HG03342 (cell line): ENCODE measurements around the gene LEF1.

Experiments used
- ATAC-seq: cut with Tn5 transposase; IDR thresholded peaks from one replicate; pipeline ENCODE4 v1.9.1; 2021; ENCODE audit warnings: mild to moderate bottlenecking, moderate library complexity; ENCODE audit not compliant: unreplicated experiment

The LEF1 gene

DNA sequence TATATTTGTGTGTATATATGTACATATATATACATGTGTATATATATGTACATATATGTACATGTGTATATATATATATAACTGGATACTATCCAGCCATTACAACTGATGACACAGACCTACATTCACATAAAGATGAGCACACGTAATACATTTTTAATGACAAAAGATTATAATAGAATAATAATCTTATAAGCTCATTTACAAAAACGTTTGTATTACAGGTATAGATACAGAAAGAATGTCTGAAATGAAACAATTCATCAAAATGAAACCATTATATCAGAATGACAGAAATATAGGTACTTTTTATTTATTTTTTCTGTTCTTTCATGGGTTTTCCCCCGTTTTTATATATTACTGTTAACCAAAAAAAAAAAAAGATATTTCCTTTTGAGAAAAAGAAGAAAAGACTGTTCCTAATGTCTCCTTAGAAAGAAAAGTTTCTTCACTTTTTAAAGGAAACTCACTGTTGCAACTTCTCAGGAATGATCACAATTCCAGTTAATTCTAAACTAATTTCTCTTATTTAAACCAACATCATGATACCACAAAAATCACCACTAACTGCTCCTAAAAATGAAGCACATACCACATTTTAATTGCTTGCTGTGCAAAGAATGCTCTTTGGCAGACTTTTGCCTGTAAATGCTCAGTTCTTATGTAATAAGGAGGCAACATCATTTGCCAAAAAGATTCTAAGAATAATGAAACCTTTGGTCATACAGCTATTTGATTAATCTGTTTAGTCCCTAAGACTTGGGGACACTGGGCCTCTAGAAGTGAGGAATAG lies 18.9 kb downstream of the LEF1 start:
- no peak for ATAC-seq

DNA sequence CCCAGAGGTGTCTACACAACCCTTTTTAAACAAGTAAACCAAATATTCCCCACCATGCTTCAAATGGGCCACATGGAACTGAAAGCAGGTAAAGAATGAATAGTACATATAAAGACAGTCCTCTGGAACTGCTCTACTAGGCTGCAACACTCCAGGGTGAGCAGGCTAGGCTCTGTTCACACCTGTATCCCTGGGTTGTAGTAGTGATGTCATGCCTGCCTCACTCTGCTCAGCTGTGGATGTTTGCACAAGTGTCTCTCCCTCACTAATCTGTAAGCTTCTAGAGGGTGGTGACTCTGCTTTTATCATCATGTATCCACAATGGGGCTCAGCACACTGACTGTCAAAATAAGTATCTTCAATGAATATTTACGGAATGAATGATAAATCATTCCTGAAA lies 20.4 kb downstream of the LEF1 start:
- ATAC-seq: no peak

DNA sequence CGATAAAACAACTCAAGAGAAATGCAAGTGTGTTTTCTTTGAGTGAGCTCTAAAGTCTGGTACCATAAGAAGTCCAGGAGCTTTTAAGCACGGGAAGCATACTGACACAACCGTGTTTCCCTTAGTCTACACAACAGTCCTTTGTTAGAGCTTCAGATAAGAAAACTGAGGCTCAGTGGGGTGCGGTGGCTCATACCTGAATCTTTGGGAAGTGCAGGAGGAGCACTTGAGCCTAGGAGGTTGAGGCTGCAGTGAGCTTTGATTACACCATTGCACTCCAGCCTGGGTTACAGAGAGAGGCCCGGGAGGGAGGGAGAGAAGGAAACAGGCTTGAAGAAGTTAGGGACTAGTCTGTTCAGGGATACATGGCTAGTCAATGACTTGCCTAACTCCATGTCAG lies 21.9 kb downstream of the LEF1 start:
- ATAC-seq: no peak

DNA sequence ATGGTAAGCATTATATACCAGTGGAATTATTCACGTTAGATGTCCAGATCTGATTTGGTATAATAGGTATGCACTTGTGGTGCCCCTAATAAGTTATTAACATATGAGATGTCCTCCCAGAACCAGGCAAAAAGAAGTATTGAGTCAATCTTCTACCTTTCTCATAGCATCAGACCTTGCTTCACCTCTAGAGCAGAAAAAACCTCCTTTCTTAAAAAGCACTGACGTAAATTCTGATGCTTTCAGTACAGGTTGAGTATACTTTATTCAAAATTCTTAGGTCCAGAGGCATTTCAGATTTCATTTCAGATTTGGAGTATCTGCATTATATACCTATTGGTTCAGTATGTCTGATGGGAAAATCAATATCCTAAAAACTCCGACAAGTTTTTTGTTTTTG lies 22.4 kb downstream of the LEF1 start:
- ATAC-seq: no peak

DNA sequence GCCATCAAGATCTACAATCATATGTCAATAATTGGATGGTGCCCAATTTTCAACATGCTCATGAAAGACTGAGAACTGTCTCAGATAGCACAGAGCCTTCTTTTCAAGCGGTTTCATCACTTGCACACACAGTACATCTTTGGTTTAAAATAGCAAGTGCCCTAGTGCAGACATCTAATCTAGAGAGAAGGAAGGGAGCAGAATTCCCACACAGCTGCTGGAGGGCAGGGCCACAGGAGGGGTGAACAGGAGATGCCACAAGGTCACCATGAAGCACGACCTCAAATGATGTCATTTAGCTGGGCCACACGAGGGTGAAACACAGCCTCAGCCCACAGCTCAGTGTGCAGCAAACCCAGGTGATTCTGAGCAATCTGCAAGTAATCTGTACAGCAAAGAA lies 24.3 kb downstream of the LEF1 start:
- no peak for ATAC-seq

DNA sequence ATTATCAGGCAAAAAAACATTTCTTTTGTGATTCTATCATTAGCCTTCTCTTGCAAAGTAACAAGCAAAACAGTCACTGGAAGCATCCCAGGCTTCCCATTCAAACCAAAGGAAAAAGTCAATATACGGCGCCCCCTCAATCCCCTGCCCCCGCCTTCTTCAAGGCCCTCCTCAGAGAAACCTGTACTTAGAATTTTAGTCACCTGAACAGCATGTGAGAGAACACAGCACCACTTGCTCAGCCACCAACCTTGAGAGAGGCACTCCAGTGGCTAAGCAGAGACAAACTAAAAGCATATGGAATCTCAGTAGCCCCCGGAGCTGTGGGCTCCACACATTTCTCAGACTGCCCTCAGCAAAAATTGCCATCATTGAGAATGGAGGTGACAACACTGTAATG lies 25.2 kb downstream of the LEF1 start:
- ATAC-seq: no peak

DNA sequence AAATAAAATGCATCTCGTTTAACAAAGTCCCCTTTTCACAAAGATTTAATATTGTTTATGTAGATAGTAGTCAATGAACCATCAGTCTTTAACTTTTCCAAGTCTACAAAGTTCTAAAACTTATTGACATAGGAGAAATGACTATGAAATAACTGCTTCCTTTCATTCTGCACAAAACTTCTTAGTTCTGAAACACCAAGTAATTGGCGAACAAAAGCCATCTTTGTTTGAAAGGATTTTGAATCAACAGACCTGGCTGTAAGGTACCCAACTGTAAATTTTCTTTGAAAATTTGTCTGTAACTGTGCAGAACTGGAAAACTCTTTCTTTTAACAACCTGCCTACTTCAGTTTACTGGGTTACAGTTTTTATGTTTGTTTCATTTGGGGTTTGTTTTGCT lies 25.9 kb downstream of the LEF1 start:
- ATAC-seq: no peak

DNA sequence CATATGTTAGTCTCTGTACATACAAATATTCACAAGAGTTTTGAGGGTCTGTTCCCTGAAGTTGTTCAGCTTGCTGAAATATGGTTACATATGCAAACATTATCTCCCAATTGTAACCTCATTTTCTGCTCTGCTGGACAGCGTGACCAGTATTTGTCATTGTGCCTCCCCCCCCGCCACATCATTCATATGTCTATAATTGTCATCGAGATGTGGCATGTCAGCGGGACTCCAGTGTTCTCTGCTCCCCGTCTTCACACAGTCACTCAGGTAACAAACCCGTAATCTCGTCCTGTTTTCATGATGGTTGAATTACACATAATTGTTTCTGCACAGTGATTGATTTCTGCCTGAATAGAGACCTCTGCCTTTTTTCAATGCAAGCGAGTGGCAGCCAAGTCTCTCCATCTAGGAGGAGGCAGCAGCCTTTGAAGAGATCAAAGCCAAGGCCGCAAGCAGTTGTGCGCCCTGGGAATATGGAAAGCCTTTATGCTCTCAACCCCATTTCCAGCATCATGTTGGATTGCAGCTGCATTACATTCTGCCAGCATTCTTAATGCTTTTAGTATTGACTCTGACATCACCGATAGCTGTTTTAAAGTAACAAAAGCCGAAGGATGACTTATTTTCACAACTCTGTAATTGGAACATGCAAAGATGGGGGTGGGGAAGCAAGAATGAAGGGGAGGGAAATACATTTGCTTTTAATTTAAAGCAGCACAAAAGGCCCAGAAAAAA lies 27.4 kb downstream of the LEF1 start:
- no peak for ATAC-seq

DNA sequence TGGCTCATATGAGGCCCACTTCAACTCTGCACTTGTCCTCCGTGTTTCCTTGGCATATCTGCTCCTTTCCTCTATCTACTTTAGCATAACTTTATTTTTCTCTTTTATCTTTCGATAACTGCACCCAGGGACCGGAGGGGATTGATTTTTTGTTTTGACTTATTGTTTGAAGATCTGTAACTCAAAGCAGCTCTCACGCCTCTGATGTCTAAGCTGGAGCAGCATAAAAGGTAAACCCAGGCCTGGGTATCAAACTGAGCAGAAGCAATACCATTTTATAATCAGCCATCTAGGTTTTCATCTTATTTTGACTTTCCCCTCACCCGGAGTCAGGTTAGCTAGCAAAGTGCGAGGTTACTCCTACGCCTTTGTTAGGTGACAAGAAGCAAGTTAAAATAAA lies 28.4 kb downstream of the LEF1 start:
- ATAC-seq: no peak

DNA sequence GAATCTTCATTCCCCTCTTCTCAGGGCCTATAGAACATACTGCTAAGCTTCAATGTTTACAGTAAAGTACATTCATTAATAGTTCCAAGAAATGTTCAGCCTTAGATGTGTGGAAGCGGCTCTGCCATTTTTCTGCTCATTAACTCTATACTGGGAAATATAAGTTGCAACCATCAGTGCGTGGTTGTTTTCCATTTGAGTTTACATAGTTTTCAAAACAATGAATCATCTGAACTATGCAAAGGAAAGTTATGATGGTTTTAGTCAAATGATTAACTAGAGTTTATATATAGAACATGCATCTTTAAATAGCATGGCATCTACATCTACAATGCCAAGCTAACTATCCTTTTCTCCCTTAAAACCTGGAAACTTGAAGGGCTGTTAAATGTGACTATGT lies 29.6 kb downstream of the LEF1 start:
- peak; percentile 65 for ATAC-seq

DNA sequence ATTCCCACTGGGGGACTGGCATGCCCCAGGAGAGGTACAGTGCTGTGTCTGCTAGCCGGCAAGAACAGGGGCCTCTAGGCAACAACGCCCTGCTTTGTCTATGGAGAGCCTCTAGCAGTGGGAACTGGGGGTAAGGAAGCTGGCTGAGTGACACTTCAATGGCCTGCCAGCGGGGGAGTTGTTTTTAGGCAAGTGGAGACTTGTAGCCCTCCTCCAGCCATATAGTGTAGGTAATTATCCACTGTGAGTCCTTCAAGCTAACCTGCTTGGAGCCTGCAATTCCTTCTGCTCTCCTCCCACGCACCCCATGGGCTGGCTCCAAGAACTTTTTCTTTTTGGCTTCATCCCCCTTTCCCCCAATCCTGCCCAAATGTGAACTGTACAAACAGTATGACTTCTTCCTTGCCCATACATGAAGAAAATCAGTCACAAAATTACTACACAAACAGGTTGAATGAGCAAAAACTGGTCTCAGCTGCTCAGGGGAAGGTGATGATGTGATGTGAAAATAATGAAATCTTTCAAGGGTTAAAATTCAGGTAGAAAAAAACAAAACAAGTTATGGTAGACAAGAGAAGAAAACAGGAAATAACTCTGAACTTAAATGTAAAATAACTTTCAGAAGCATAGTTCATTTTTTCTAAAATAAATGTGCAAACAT lies 33.1 kb downstream of the LEF1 start:
- ATAC-seq: no peak

DNA sequence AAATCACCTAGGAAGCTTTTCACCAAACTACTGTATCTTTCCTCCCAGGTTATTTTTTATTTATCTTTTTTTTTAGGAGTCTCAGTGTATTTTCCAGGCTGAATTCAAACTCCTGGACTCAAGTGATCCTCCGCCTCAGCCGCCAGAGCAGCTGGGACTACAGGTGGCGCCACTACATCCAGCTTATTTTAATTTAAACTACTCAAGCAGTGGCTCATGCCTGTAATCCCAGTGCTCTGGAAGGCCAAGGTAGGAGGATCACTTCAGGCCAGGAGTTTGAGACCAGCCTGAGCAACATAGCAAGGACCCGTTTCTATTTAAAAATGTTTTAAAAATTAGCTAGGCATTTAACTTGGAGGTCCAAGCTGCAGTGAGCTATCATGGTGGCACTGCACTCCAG lies 37.8 kb downstream of the LEF1 start:
- ATAC-seq: no peak

DNA sequence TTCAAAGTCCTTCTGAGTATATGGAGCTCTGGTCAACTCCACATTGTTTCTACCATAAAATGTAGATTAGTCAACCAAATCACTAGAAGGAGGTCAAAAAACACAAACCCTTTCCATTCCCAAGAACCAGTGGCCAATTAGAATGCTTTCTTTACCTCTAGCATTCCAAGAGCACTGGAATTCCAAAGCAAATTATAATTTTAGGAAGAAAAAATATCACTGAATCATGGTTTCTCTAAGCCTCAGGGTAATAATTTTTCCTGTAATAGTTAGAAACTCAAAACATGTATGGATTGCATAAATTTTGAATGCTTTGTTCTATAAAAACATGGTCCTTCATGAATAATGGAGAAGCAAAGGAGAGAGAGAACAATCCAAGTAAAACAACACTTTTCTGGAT lies 39.5 kb downstream of the LEF1 start:
- ATAC-seq: no peak

DNA sequence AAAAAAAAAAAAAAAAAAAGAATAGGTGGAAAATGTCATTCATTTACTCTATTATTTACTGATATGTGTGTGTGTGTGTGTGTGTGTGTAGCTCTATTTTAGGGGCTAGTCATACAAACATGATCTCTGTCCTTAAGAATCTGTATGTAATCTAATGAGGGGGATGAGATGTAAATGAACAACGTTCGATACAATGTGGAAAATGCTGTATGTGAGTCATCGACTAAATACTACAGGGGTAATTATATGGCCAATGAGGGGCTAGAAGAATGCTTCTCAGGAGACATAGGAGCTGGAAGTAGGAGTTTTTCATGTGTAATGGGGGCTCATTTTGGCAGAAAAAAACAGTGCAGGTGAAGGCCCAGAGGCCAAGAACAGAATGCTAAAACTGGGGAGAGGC lies 41.9 kb downstream of the LEF1 start:
- no peak for ATAC-seq

DNA sequence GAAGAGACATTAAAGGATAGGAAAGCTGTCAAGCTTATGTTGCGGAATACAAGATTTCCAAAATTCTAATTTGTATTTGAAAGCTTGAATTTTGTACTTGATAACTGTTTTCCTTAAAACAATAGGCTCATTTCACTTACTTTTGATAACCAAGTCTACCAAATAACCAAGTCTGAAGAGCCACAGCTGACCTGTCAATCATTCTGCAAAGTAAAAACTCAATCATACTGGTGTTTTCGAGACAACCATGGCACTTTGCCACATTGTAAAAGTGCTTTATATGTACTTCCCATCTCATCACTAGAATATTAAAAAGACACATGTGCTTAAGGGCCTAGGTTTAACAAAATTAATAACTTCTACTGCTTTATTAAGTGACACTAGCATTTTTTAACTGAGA lies 47.9 kb downstream of the LEF1 start:
- no peak for ATAC-seq

DNA sequence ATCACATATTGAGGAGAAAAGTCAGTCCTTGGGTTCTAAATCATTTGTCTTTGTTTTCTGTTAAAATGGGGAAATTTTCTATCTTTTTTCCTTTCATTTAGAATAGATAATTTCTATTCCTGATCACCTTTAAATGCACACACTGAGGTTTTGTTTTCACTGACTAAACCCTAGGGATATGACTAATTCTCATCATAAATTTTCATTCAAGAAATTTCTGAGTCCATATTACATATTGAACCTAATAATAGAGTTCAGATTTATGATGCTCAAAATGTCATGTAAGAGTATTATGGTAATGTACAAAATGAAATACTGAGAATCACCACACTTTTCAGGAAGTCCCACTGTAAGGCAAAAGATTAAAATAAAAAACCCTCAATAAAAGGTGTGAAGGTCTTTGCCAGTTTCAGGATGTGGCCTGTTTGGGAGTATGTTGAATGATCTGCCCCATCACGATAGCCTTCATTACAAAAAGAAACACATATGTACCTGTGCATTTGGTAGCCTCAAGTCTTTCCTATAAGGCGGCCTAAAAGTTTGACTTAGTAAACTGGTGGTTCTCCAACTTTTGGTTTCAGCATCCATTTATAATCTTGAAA lies 49.4 kb downstream of the LEF1 start:
- peak; percentile 12 for ATAC-seq

DNA sequence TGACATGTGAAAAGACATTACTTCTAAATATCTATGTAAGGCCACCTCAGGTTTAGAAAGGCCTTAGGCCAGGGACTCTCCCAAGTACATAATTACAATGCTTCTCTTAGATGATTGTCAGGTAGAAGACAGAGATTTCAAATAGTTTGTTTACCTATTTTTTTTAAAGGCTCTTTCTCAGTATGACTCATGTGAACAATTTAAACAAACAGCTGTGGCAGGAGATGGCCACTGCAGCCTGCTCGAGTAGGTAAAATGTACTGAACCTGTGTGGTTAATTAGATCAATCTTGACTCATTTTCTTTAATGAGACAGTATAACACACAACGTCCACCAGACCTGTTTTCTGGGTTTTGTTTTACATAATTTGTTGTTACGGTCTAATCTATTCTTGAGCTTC lies 50.2 kb downstream of the LEF1 start:
- ATAC-seq: peak; percentile 83

DNA sequence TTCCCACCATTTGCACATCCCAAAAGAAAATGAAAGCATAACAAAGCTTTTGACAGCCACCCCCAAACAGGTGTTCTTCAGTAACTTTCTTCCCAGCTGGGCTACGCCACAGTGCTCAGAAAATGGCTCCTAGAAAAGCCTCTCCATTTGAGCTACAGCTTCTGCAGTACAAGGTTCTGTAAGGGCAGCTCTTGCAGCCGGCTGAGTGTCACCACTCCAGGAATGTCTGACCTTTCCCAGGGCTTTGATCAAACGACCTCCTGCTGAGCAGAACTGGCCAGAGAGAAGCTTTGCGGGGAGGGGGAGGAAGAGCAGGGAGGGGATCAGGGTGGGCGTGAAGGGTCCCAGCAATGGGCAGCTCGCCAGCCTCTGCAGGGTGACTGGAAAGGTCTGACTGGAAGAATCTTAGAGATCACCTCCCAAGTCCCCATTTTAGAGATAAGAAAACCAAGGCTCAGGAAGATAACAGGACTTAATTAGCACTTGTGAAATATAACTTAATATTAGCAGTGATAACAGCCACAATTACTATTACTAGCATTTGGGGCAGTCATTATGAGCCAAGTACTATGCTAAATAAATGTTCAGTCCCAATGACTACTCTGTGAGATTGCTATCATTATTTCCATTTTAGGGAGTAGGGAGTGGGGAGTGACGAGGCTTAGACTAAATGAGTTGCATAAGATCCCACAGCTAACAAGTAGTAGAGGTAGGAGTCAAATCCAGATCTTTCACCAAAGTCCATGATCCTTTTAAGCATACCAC lies 51.1 kb downstream of the LEF1 start:
- ATAC-seq: no peak

DNA sequence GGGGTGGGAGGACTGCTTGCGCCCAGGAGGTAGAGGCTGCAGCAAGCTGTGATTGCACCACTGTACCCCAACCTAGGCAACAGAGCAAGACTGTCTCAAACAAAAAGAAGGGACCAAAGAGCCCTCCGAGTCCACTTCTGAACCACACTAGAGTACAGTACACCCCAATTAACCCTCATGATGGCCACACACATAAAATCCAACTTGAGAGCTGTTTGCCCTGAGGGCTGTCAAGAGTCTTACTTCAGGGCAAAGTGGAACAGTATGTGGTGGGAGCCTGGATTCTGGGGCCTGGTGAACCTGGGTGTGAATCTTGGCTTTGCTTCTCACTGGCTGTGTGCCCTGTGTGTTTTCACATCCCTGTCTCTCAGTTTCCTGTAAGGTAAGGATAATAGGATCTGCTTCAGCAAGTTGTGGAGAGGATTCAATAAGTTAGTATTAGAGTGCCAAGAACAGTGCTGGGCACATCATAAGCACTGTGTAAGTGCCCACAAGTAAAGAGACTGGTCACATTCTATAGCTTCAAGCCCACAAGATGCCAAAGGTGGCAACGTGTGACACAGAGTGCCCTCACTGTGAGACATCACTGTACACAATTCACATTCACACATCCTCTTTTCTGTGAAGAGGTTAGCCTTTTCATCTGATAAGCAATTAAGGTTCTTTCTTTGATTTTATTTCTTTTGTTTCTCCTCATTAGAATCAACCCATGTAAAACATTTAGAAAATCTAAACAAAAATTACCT lies 52.1 kb downstream of the LEF1 start:
- no peak for ATAC-seq

DNA sequence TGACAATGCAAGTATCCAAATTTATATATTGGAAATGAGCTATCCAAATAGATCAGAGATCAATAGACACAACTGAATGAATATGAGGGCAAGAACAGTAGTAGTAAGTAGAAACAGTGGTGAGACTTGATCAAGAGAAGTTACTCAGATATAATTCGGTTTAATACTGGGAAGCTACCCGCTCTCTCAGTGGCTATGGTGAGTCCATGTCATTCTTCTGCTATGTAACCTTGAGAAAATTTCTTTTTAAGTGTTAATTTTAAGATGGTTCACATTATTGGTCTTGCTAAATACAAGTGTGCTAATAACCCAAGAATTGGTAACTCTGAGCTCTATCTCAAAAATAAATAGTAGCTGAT lies 53.6 kb downstream of the LEF1 start:
- no peak for ATAC-seq
